GM19463 (cell line): ENCODE results near the gene ERICH2.

Experiments used
- ATAC-seq: cut with Tn5 transposase; IDR thresholded peaks from one replicate; pipeline ENCODE4 v1.9.1; 2021; ENCODE audit warnings: mild to moderate bottlenecking, moderate library complexity; ENCODE audit not compliant: unreplicated experiment

The ERICH2 gene

DNA sequence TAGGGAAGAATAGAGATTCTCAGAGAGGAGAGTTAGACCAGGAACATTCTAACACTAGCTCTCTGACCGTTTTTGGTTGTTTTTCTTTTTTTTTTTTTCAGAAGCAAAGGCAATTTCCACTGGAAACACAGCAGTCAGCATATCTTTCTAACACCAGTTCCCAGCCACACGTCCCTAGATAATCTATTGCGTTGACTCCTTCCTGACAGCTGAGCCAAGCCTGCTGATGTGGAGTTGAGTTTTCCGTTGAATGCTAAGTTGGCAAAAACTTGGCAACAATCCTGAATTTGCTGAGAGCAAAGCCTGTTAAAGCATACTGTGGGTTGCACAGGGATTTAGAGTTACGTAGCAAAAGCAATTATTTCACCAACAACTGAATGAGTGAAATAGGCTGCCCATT lies 65.8 kb downstream of the ERICH2 start:
- no peak for ATAC-seq

GRCh38 chr2:170840717-170841210 lies 70.6 kb downstream of the ERICH2 start:
- no peak for ATAC-seq

DNA sequence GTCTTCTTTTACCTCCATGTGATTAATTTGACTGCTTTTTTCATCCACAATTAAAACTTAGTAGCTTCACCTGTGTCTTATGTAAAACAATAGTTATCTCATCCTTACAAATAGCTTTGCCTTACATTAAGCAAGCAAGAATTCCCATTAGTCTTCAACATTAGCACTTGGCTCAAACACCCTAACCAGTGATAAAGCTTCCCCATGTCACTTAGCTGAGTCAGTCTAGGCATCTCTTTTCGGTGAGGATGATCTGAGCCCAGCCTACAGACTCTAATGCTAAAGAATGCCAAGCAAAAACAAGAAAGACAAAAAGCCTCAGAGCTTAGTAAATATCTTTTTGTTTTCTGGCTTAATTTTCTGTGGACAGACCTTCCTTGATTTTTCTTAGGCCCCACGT lies 72.6 kb downstream of the ERICH2 start:
- no peak for ATAC-seq

GRCh38 chr2:170843656-170844055 lies 73.5 kb downstream of the ERICH2 start:
- ATAC-seq: no peak

GRCh38 chr2:170845343-170845742 lies 75.2 kb downstream of the ERICH2 start:
- ATAC-seq: no peak

- no peak for ATAC-seq
These were observed 76.1 kb downstream of the ERICH2 start for GRCh38 chr2:170846314-170846713.

DNA sequence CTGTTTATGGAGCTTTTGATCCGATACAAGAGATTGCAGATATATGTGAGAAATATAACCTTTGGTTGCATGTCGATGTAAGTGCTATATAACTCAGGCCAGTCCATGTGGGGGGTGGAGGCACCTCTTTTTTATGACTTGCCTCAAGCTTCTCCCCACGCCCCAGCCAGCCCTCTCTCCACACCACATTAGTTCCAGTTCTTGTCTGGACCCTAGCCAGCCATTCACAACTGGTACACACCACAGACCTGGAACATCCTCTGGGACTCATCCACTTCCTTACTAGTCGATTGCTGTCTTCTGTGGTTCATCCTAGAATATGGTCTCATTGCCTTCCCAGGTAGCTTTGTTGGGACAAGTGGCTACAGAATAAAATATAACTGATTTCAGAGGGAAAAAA lies 77.5 kb downstream of the ERICH2 start:
- ATAC-seq: no peak
